ENCODE measurements around the gene SLC11A2. TPM values are rescaled to one million over a fixed set of nuclear protein-coding genes. Genes with fewer than 3 reads are reported as not detected.

Gene SLC11A2
- total and polyA plus RNA-seq, 9 of the 15 experiments (the other 6 are each of a cell fraction or from before 2014, with no cell fraction given) = 21.1 to 54.0 (median 32.9) TPM

DNA sequence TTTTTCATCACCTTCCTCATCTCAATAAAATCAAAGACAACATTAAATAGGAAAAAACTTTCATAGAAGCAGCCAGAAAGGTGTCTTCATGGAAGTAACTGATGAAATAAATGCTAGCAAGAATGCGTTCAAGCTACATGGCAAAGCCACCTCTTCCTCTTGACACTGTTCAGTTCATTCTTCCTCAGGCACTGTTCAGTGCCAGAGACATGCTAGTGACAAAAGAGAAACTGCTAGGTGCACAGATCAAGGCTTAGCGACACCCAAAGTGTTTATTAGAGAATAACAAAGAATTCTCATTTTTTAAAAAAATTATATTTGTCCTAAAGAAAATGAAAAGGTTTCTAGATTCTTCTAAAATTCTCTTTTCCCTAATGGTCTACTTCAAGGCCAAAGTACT lies 7.2 kb downstream of the SLC11A2 start:
- FAIRE-seq (no peak), DNase-seq (ENCODE audit: extremely low read depth in 1 of 4, low spot score in 3 of 4) (no peak), ATAC-seq (no peak)
- Histone ChIP-seq H3K9me1 (ENCODE audit: control insufficient read depth, insufficient read depth, low read length) (no peaks in the 10 kb centered on the region), H3K4me3 (no peak overlapping the region), H4K20me1 (replicated peaks; ENCODE audit: control insufficient read depth, insufficient read depth, low read length) (no peaks in the 10 kb centered on the region), H3K36me3 (ENCODE audit: control insufficient read depth, insufficient read depth, low read length) (no peaks in the 10 kb centered on the region; the same call in 2 of the 3 replicates), H3K9ac (ENCODE audit: insufficient read depth in 1 of 2, low read depth in 2 of 2, low read length in 2 of 2) (peak overlapping the region in 1 of 2 experiments; percentile 89; a peak in 2 of 4 replicates), H3K27me3 (ENCODE audit: control insufficient read depth in 2 of 2, insufficient read depth in 2 of 2, low read length in 2 of 2) (no peaks in the 10 kb centered on the region), H3K9me3 (replicated peaks; ENCODE audit: control insufficient read depth, insufficient read depth, low read depth, low read length) (no peaks in the 10 kb centered on the region), H3K27ac (ENCODE audit: extremely low read depth, low read depth, low read length) (peak overlapping the region; percentile 37), H3K4me2 (ENCODE audit: insufficient read depth, low read length) (no peak overlapping the region), H2AFZ (ENCODE audit: low read depth, low read length) (no peak overlapping the region), H3K4me1 (replicated peaks in 1 of 2; ENCODE audit: control insufficient read depth in 2 of 2, insufficient read depth in 2 of 2, low read length in 2 of 2) (peaks cover 34 to 58% of the 10 kb centered on the region in 2 experiments), H3K79me2 (ENCODE audit: control insufficient read depth, insufficient read depth, low read length) (peaks cover 97% of the 10 kb centered on the region)
- POLR2A ChIA-PET = interaction anchor here (1.4 to 1.5 kb wide), 2 partner anchors 9 to 12 kb away, joined by 4 to 5 read pairs; no protein-coding TSS in a partner anchor
- WGBS (ENCODE audit: insufficient coverage, low coverage, missing lambda C conversion rate) = 72% methylated on average over 2 of the region's 2 CpGs
- intact Hi-C loops (cut with micrococcal nuclease) = no loop called here
- CTCF ChIA-PET (ENCODE audit: low intra/inter-chr PET ratio) = no interaction called here
- in situ Hi-C loops (cut with MboI) = no loop called here
- TF ChIP-seq FOXA3 (CRISPR knock-in tag; conservative IDR thresholded peaks at IDR 0.05 in 1 of 2, IDR thresholded peaks at IDR 0.05 in 1 of 2) = no peak
- TF ChIP-seq TEAD1 (CRISPR knock-in tag; IDR thresholded peaks at IDR 0.05) = no peak
- TF ChIP-seq PCBP1 (IDR thresholded peaks at IDR 0.05; ENCODE audit: low read depth, low read length, poor library complexity, severe bottlenecking) = no peak
- TF ChIP-seq NR4A1 (CRISPR knock-in tag; IDR thresholded peaks at IDR 0.05) = no peak
- TF ChIP-seq NR4A1 (tag; IDR thresholded peaks at IDR 0.05) = no peak
- TF ChIP-seq, protein P1, sequence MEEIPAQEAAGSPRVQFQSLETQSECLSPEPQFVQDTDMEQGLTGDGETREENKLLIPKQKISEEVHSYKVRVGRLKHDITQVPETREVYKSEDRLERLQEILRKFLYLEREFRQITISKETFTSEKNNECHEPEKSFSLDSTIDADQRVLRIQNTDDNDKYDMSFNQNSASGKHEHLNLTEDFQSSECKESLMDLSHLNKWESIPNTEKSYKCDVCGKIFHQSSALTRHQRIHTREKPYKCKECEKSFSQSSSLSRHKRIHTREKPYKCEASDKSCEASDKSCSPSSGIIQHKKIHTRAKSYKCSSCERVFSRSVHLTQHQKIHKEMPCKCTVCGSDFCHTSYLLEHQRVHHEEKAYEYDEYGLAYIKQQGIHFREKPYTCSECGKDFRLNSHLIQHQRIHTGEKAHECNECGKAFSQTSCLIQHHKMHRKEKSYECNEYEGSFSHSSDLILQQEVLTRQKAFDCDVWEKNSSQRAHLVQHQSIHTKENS (CRISPR knock-in tag; IDR thresholded peaks at IDR 0.05) = no peak
- no peak for TF ChIP-seq TEAD2 (tag; IDR thresholded peaks at IDR 0.05)
- no peak for TF ChIP-seq NUFIP1 (IDR thresholded peaks at IDR 0.05; ENCODE audit: partially characterized antibody)
- TF ChIP-seq, protein P2, sequence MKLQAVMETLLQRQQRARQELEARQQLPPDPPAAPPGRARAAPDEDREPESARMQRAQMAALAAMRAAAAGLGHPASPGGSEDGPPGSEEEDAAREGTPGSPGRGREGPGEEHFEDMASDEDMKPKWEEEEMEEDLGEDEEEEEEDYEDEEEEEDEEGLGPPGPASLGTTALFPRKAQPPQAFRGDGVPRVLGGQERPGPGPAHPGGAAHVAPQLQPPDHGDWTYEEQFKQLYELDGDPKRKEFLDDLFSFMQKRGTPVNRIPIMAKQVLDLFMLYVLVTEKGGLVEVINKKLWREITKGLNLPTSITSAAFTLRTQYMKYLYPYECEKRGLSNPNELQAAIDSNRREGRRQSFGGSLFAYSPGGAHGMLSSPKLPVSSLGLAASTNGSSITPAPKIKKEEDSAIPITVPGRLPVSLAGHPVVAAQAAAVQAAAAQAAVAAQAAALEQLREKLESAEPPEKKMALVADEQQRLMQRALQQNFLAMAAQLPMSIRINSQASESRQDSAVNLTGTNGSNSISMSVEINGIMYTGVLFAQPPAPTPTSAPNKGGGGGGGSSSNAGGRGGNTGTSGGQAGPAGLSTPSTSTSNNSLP (IDR thresholded peaks at IDR 0.05; ENCODE audit: borderline replicate concordance, low read depth, low read length) = no peak
- TF ChIP-seq, protein P3, sequence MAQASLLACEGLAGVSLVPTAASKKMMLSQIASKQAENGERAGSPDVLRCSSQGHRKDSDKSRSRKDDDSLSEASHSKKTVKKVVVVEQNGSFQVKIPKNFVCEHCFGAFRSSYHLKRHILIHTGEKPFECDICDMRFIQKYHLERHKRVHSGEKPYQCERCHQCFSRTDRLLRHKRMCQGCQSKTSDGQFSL (CRISPR knock-in tag; IDR thresholded peaks at IDR 0.05) = no peak
- TF ChIP-seq, protein P3 (tag; IDR thresholded peaks at IDR 0.05) = no peak
- TF ChIP-seq ZBTB8A (IDR thresholded peaks at IDR 0.05; ENCODE audit: partially characterized antibody) = no peak
- TF ChIP-seq ZNF785 (CRISPR knock-in tag; IDR thresholded peaks at IDR 0.05) = no peak
- BruUV-seq (replicated peaks) = no TSS peak
